ENCODE data around the gene NCAM1.

Gene NCAM1

GRCh38 chr11:112942966-112943643, 18.1 kb upstream of the NCAM1 start:
- Histone ChIP-seq H3K4me1 (ENCODE audit: control insufficient read depth, insufficient read depth, low read length) (no peaks in the 10 kb centered on the region), H3K9me3 (ENCODE audit: control insufficient read depth, insufficient read depth, low read length) (no peaks in the 10 kb centered on the region), H3K27ac (ENCODE audit: low read length) (no peak overlapping the region), H3K4me3 (ENCODE audit: low read length) (no peak overlapping the region), H3K27me3 (ENCODE audit: control insufficient read depth, insufficient read depth, low read length) (no peaks in the 10 kb centered on the region), H3K36me3 (ENCODE audit: control insufficient read depth, insufficient read depth, low read length) (no peaks in the 10 kb centered on the region)
- WGBS (ENCODE audit: insufficient coverage, insufficient read length), result no CpG with 5 or more reads among the region's 7 CpGs
- no peak for DNase-seq (ENCODE audit: low read depth, low spot score)

- no peaks in the 10 kb centered on the region for H3K36me3 ChIP-seq (ENCODE audit: control insufficient read depth, insufficient read depth, low read length)
- no peak for DNase-seq (ENCODE audit: low read depth, low spot score)
Observed at GRCh38 chr11:112946866-112947265, 14.4 kb upstream of the NCAM1 start.

GRCh38 chr11:112949781-112950575, 11.2 kb upstream of the NCAM1 start:
- no CpG with 5 or more reads among the region's 6 CpGs for WGBS (ENCODE audit: insufficient coverage, insufficient read length)
- Histone ChIP-seq H3K4me3 (ENCODE audit: low read length) (no peak overlapping the region), H3K9me3 (ENCODE audit: control insufficient read depth, insufficient read depth, low read length) (no peaks in the 10 kb centered on the region), H3K4me1 (ENCODE audit: control insufficient read depth, insufficient read depth, low read length) (no peaks in the 10 kb centered on the region), H3K27me3 (ENCODE audit: control insufficient read depth, insufficient read depth, low read length) (no peaks in the 10 kb centered on the region), H3K36me3 (ENCODE audit: control insufficient read depth, insufficient read depth, low read length) (no peaks in the 10 kb centered on the region), H3K27ac (ENCODE audit: low read length) (no peak overlapping the region)
- DNase-seq (ENCODE audit: low read depth, low spot score), result no peak

More at GRCh38 chr11:112946866-112947265, 14.4 kb upstream of the NCAM1 start:
- Histone ChIP-seq H3K9me3 (ENCODE audit: control insufficient read depth, insufficient read depth, low read length) (no peaks in the 10 kb centered on the region), H3K4me3 (ENCODE audit: low read length) (no peak overlapping the region), H3K27me3 (ENCODE audit: control insufficient read depth, insufficient read depth, low read length) (no peaks in the 10 kb centered on the region), H3K4me1 (ENCODE audit: control insufficient read depth, insufficient read depth, low read length) (no peaks in the 10 kb centered on the region), H3K27ac (ENCODE audit: low read length) (no peak overlapping the region)
- no CpG with 5 or more reads among the region's 3 CpGs for WGBS (ENCODE audit: insufficient coverage, insufficient read length)

GRCh38 chr11:112958670-112959069, 2.5 kb upstream of the NCAM1 start:
- Histone ChIP-seq H3K36me3 (ENCODE audit: control insufficient read depth, insufficient read depth, low read length) (no peaks in the 10 kb centered on the region), H3K9me3 (ENCODE audit: control insufficient read depth, insufficient read depth, low read length) (no peaks in the 10 kb centered on the region), H3K4me1 (ENCODE audit: control insufficient read depth, insufficient read depth, low read length) (peaks cover 1% of the 10 kb centered on the region; the same call in 1 of the 2 replicates), H3K4me3 (ENCODE audit: low read length) (no peak overlapping the region), H3K27ac (ENCODE audit: low read length) (no peak overlapping the region), H3K27me3 (ENCODE audit: control insufficient read depth, insufficient read depth, low read length) (peaks cover 8% of the 10 kb centered on the region; the same call in 1 of the 2 replicates)
- no peak for DNase-seq (ENCODE audit: low read depth, low spot score)
- no CpG with 5 or more reads among the region's 4 CpGs for WGBS (ENCODE audit: insufficient coverage, insufficient read length)

DNA sequence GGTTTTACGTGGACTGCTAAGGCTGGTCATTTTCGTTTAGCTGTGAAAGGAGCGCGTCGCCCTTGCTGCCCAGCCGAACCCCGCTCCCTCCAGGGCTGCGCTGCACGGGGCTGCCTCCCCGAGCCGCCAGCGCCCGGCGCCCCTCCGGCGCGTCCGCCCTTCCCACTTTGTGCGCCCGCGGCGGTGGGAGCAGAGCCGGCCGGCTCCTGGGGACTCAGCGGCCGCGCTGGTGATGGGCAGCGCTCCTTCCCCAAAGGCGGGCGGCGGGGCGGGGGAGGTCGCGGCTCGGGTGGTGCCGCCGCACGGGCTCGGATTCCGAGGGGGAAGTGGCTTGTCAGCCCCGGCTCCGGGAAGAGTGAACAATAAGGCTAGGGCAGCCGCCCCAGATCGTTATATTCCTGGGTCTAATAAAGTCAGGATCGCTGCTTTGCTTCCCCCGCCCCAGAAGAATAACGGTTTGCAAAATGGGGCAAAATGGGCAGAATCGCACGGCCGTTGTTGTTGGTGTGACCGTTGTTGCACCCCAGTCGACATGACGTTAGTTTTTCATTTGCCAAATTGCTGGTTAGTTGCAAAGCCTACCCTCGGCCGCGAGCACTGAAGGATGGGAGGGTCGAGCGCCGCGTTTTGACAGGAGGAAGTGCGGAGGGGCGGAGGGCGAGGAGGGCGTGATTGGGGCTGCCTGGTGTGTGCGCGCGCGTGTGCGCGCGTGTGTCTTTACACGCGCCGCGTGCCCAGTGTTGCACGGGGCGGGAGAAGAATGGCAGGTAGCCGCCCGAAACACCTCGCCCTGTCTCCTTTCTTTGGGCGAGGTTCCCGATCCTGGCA, 745 bp downstream of the NCAM1 start:
- peak overlapping the region; percentile 60; the same call in 1 of the 2 replicates for H3K4me3 ChIP-seq (ENCODE audit: low read length)
- peaks cover 1% of the 10 kb centered on the region; the same call in 1 of the 2 replicates for H3K4me1 ChIP-seq (ENCODE audit: control insufficient read depth, insufficient read depth, low read length)
- DNase-seq (ENCODE audit: low read depth, low spot score), result no peak
- WGBS (ENCODE audit: insufficient coverage, insufficient read length), result no CpG with 5 or more reads among the region's 82 CpGs
- H3K27ac ChIP-seq (ENCODE audit: low read length), result no peak overlapping the region
- peaks cover 9% of the 10 kb centered on the region; the same call in 1 of the 2 replicates for H3K27me3 ChIP-seq (ENCODE audit: control insufficient read depth, insufficient read depth, low read length)
- no peaks in the 10 kb centered on the region for H3K36me3 ChIP-seq (ENCODE audit: control insufficient read depth, insufficient read depth, low read length)
- no peaks in the 10 kb centered on the region for H3K9me3 ChIP-seq (ENCODE audit: control insufficient read depth, insufficient read depth, low read length)

DNA sequence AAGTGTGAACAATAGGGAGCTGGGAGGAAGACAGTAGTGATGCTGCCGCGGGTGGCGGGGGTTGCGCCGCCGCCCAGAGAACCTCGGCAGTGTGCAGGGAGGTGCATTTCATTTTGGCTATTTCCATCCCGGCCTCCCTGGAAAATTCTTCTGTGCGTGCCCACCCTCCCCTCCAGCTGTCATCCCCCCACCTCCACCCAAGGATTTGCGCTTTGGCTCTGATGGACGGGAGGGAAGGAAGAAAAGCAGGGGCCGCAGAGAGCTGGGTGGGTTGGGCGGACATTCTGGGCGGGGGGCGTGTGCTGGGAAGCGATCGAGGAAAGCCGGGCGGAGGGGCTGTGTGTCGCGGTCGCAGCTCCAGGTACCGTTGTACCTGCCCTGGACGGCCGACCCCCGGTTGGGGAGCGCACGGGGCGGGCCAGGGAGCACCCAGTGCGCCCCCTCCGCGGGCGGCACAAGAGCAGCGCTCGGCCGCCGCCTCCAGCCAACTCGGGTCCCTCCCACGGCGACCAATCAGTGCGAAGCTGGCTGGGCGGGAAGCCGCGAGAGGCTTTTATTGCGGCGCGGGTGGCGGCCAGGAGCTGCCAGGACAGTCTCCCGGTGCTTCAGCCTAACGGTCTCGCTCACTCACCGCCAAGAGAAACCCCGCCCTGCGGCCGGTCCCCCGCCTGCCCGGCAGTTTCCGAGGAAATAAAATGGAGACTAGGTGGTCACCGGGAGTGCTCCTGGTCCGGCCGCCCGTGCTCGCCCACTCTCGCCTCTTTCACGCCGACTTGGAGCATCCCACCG, 1.6 kb downstream of the NCAM1 start:
- Histone ChIP-seq H3K4me3 (ENCODE audit: low read length) (peak overlapping the region; percentile 60; the same call in 1 of the 2 replicates), H3K36me3 (ENCODE audit: control insufficient read depth, insufficient read depth, low read length) (no peaks in the 10 kb centered on the region), H3K9me3 (ENCODE audit: control insufficient read depth, insufficient read depth, low read length) (no peaks in the 10 kb centered on the region), H3K27ac (ENCODE audit: low read length) (no peak overlapping the region), H3K27me3 (ENCODE audit: control insufficient read depth, insufficient read depth, low read length) (peaks cover 9% of the 10 kb centered on the region; the same call in 1 of the 2 replicates), H3K4me1 (ENCODE audit: control insufficient read depth, insufficient read depth, low read length) (peaks cover 1% of the 10 kb centered on the region; the same call in 1 of the 2 replicates)
- no CpG with 5 or more reads among the region's 67 CpGs for WGBS (ENCODE audit: insufficient coverage, insufficient read length)
- no peak for DNase-seq (ENCODE audit: low read depth, low spot score)

GRCh38 chr11:112963368-112963955, 2.2 kb downstream of the NCAM1 start:
- DNase-seq (ENCODE audit: low read depth, low spot score), result no peak

DNA sequence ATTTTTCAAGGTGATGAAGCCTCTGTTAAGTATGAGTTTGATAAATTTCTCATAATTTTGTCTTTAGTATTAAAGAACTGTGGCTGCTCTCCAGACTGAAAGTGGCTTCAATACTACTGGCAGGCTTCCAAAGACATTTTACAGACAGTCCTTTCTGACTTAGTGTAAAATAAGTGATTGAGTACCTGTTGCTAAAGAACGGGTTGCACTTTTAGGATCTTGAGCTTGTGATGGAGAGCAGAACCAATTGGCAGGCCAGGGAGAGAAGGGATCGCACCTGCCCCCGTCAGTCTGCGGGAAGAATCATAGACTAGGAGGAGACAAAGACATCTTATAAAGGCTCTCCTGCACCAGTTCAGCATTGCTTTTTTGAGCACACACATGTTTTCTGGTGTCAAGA, 4.4 kb downstream of the NCAM1 start:
- H3K4me1 ChIP-seq (ENCODE audit: control insufficient read depth, insufficient read depth, low read length), result peaks cover 1% of the 10 kb centered on the region; the same call in 1 of the 2 replicates
- H3K4me3 ChIP-seq (ENCODE audit: low read length), result no peak overlapping the region
- H3K27me3 ChIP-seq (ENCODE audit: control insufficient read depth, insufficient read depth, low read length), result peaks cover 9% of the 10 kb centered on the region; the same call in 1 of the 2 replicates
- H3K27ac ChIP-seq (ENCODE audit: low read length), result no peak overlapping the region
- no CpG with 5 or more reads among the region's 4 CpGs for WGBS (ENCODE audit: insufficient coverage, insufficient read length)
- H3K9me3 ChIP-seq (ENCODE audit: control insufficient read depth, insufficient read depth, low read length), result no peaks in the 10 kb centered on the region
- DNase-seq (ENCODE audit: low read depth, low spot score), result no peak
- no peaks in the 10 kb centered on the region for H3K36me3 ChIP-seq (ENCODE audit: control insufficient read depth, insufficient read depth, low read length)

More at GRCh38 chr11:112963368-112963955, 2.2 kb downstream of the NCAM1 start:
- peaks cover 1% of the 10 kb centered on the region; the same call in 1 of the 2 replicates for H3K4me1 ChIP-seq (ENCODE audit: control insufficient read depth, insufficient read depth, low read length)
- no peak overlapping the region for H3K27ac ChIP-seq (ENCODE audit: low read length)
- peak overlapping the region; percentile 60; the same call in 1 of the 2 replicates for H3K4me3 ChIP-seq (ENCODE audit: low read length)
- no peaks in the 10 kb centered on the region for H3K9me3 ChIP-seq (ENCODE audit: control insufficient read depth, insufficient read depth, low read length)
- no CpG with 5 or more reads among the region's 48 CpGs for WGBS (ENCODE audit: insufficient coverage, insufficient read length)
- H3K36me3 ChIP-seq (ENCODE audit: control insufficient read depth, insufficient read depth, low read length), result no peaks in the 10 kb centered on the region
- peaks cover 9% of the 10 kb centered on the region; the same call in 1 of the 2 replicates for H3K27me3 ChIP-seq (ENCODE audit: control insufficient read depth, insufficient read depth, low read length)

- peaks cover 1% of the 10 kb centered on the region; the same call in 1 of the 2 replicates for H3K4me1 ChIP-seq (ENCODE audit: control insufficient read depth, insufficient read depth, low read length)
- no peaks in the 10 kb centered on the region for H3K36me3 ChIP-seq (ENCODE audit: control insufficient read depth, insufficient read depth, low read length)
- no peak for DNase-seq (ENCODE audit: low read depth, low spot score)
- no peaks in the 10 kb centered on the region for H3K9me3 ChIP-seq (ENCODE audit: control insufficient read depth, insufficient read depth, low read length)
- no peak overlapping the region for H3K27ac ChIP-seq (ENCODE audit: low read length)
- WGBS (ENCODE audit: insufficient coverage, insufficient read length), result no CpG with 5 or more reads among the region's 4 CpGs
- H3K4me3 ChIP-seq (ENCODE audit: low read length), result no peak overlapping the region
- peaks cover 9% of the 10 kb centered on the region; the same call in 1 of the 2 replicates for H3K27me3 ChIP-seq (ENCODE audit: control insufficient read depth, insufficient read depth, low read length)
Observed at GRCh38 chr11:112966561-112966960, 5.3 kb downstream of the NCAM1 start.

Measured in iPS DF 6.9 (cell line).